DOHH2 (cell line): ENCODE data around the gene FBXW5.

Experiments used
- H3F3A ChIP-seq: fragments of 200-600 bp; sonication (generic), shearing (Covaris generic); 2 replicates; pipeline ENCODE4 v1.6.0; 2016; ENCODE audit warnings: antibody characterized with exemption, mild to moderate bottlenecking; ENCODE audit not compliant: control insufficient read depth, insufficient read depth
- H3K27ac ChIP-seq: fragments of 200-600 bp; sonication (generic); 2 replicates; pipeline ENCODE4 v1.5.1; 2014; ENCODE audit warnings: low read depth, mild to moderate bottlenecking, low read length, moderate library complexity
- H3K27me3 ChIP-seq: fragments of 200-600 bp; sonication (generic); 2 replicates; pipeline ENCODE4 v1.6.1; 2014; ENCODE audit warnings: mild to moderate bottlenecking, low read length, mixed read lengths; ENCODE audit not compliant: control insufficient read depth
- H3K36me3 ChIP-seq: fragments of 200-600 bp; sonication (generic); 2 replicates; pipeline ENCODE4 v1.6.1; 2014; ENCODE audit warnings: mild to moderate bottlenecking, low read length, moderate library complexity, mixed read lengths; ENCODE audit not compliant: control insufficient read depth
- H3K4me1 ChIP-seq: fragments of 200-600 bp; sonication (generic); 2 replicates; pipeline ENCODE4 v1.6.1; 2014; ENCODE audit warnings: mild to moderate bottlenecking, low read length, mixed read lengths; ENCODE audit not compliant: control insufficient read depth
- H3K4me2 ChIP-seq: fragments of 200-600 bp; sonication (generic); 2 replicates; pipeline ENCODE4 v1.6.0; 2014; ENCODE audit warnings: mild to moderate bottlenecking, low read length, moderate library complexity
- H3K4me3 ChIP-seq: fragments of 200-600 bp; sonication (generic); 2 replicates; pipeline ENCODE4 v1.5.1; 2014; ENCODE audit warnings: mild to moderate bottlenecking, low read length, mixed read lengths
- H3K79me2 ChIP-seq: fragments of 200-600 bp; sonication (generic); 2 replicates; pipeline ENCODE4 v1.6.1; 2014; ENCODE audit warnings: mild to moderate bottlenecking, low read length, mixed read lengths; ENCODE audit not compliant: control insufficient read depth
- H3K9me2 ChIP-seq: fragments of 200-600 bp; sonication (generic); replicated peaks from 2 replicates; pipeline ENCODE4 v1.6.1; 2014; ENCODE audit warnings: mild to moderate bottlenecking, low read length, mixed read lengths; ENCODE audit not compliant: control insufficient read depth
- H3K9me3 ChIP-seq: fragments of 200-600 bp; sonication (generic); 2 replicates; pipeline ENCODE4 v1.6.1; 2014; ENCODE audit warnings: antibody characterized with exemption, low read length, mixed read lengths; ENCODE audit not compliant: control insufficient read depth, insufficient read depth
- H4K20me1 ChIP-seq: fragments of 200-600 bp; sonication (generic); 2 replicates; pipeline ENCODE4 v1.6.0; 2014; ENCODE audit warnings: low read depth, mild to moderate bottlenecking, antibody characterized with exemption, low read length, moderate library complexity; ENCODE audit not compliant: control insufficient read depth, insufficient read depth
- CTCF ChIP-seq: fragments of 200-600 bp; sonication (generic); IDR thresholded peaks from one replicate; pipeline ENCODE4 v1.5.1; 2014; ENCODE audit warnings: antibody characterized with exemption, mild to moderate bottlenecking, low read depth, low read length; ENCODE audit not compliant: poor library complexity, severe bottlenecking
- EZH2phosphoT487 ChIP-seq: fragments of 200-600 bp; sonication (generic); IDR thresholded peaks from 2 replicates; pipeline ENCODE4 v1.6.1; 2017; ENCODE audit warnings: borderline replicate concordance, mild to moderate bottlenecking, antibody characterized with exemption, low read length, moderate library complexity, mixed read lengths

Gene FBXW5

GRCh38 chr9:136952876-136953770, 8.6 kb upstream of the FBXW5 start:
- Histone ChIP-seq H3F3A (no peaks in the 10 kb centered on the region; the same call in 1 of the 2 replicates), H3K9me2 (no peaks in the 10 kb centered on the region), H3K27ac (no peak overlapping the region), H3K27me3 (no peaks in the 10 kb centered on the region), H3K79me2 (no peaks in the 10 kb centered on the region), H3K4me3 (no peak overlapping the region), H3K9me3 (no peaks in the 10 kb centered on the region), H3K4me1 (peaks cover 15% of the 10 kb centered on the region), H3K36me3 (no peaks in the 10 kb centered on the region), H4K20me1 (no peaks in the 10 kb centered on the region), H3K4me2 (no peak overlapping the region)
- TF ChIP-seq CTCF (no peak), EZH2phosphoT487 (no peak)

GRCh38 chr9:136952321-136952850, 7.8 kb upstream of the FBXW5 start:
- Histone ChIP-seq H4K20me1 (no peaks in the 10 kb centered on the region), H3F3A (no peaks in the 10 kb centered on the region; the same call in 1 of the 2 replicates), H3K27ac (no peak overlapping the region), H3K36me3 (no peaks in the 10 kb centered on the region), H3K4me2 (no peak overlapping the region), H3K9me3 (no peaks in the 10 kb centered on the region), H3K4me1 (peaks cover 15% of the 10 kb centered on the region), H3K79me2 (no peaks in the 10 kb centered on the region), H3K27me3 (no peaks in the 10 kb centered on the region), H3K9me2 (no peaks in the 10 kb centered on the region), H3K4me3 (no peak overlapping the region)
- TF ChIP-seq CTCF (no peak), EZH2phosphoT487 (no peak)

- Histone ChIP-seq H3K27ac (no peak within 1 kb of the TSS), H3K9me3 (no peaks in the 10 kb centered on the region), H3K36me3 (no peaks in the 10 kb centered on the region), H3K27me3 (no peaks in the 10 kb centered on the region), H4K20me1 (no peaks in the 10 kb centered on the region), H3K4me2 (no peak within 1 kb of the TSS), H3K4me3 (no peak within 1 kb of the TSS), H3K4me1 (peaks cover 15% of the 10 kb centered on the region), H3F3A (no peaks in the 10 kb centered on the region; the same call in 1 of the 2 replicates), H3K79me2 (no peaks in the 10 kb centered on the region), H3K9me2 (no peaks in the 10 kb centered on the region)
- TF ChIP-seq EZH2phosphoT487 (no peak), CTCF (no peak)
Observed at GRCh38 chr9:136951541-136952320, 7.2 kb upstream of the FBXW5 start, which contains the start of gene LCN12. TSS of gene LCN12 (plus strand) at chr9:136952273. CDS start at chr9:136952328, 55 bp downstream.
